Measurements from ENCODE around the gene WASHC2C.
A peak's percentile ranks its signal among the peaks of the same experiment; 100 is the strongest.
"Not testable (repeated sequence)": the region's sequence is repeated elsewhere in the genome, so short reads cannot be mapped to it uniquely, and the experiment has no call there.

Gene WASHC2C

GRCh38 chr10:45726703-45727420 lies at the start of gene WASHC2C:
Gene WASHC2C, plus strand, starts transcription at chr10:45727266. Its CDS starts 52 bp downstream, at chr10:45727318.
- peak; percentile 85 for DNase-seq (ENCODE audit: low spot score)

- DNase-seq (ENCODE audit: low spot score), result not testable (repeated sequence)
These were observed 48.6 kb upstream of the WASHC2C start for GRCh38 chr10:45678467-45678866.

GRCh38 chr10:45710200-45710796 lies 16.8 kb upstream of the WASHC2C start:
- DNase-seq (ENCODE audit: low spot score), result not testable (repeated sequence)

- DNase-seq (ENCODE audit: low spot score), result not testable (repeated sequence)
These were observed 15.8 kb upstream of the WASHC2C start for GRCh38 chr10:45711223-45711622.

- not testable (repeated sequence) for DNase-seq (ENCODE audit: low spot score)
These were observed 10.0 kb upstream of the WASHC2C start for GRCh38 chr10:45717053-45717452.

- not testable (repeated sequence) for DNase-seq (ENCODE audit: low spot score)
These were observed 9.4 kb upstream of the WASHC2C start for GRCh38 chr10:45717642-45718041.

GRCh38 chr10:45721503-45721902 lies 5.6 kb upstream of the WASHC2C start:
- DNase-seq (ENCODE audit: low spot score), result not testable (repeated sequence)

- not testable (repeated sequence) for DNase-seq (ENCODE audit: low spot score)
These were observed 3.2 kb upstream of the WASHC2C start for GRCh38 chr10:45723851-45724250.

GRCh38 chr10:45727421-45727965 lies 427 bp downstream of the WASHC2C start:
- DNase-seq (ENCODE audit: low spot score), result not testable (repeated sequence)

- not testable (repeated sequence) for DNase-seq (ENCODE audit: low spot score)
These were observed 7.4 kb downstream of the WASHC2C start for GRCh38 chr10:45734449-45734848.

GRCh38 chr10:45734867-45735266 lies 7.8 kb downstream of the WASHC2C start:
- DNase-seq (ENCODE audit: low spot score), result not testable (repeated sequence)

- not testable (repeated sequence) for DNase-seq (ENCODE audit: low spot score)
These were observed 14.5 kb downstream of the WASHC2C start for GRCh38 chr10:45741559-45741958.

GRCh38 chr10:45742014-45742413 lies 14.9 kb downstream of the WASHC2C start:
- not testable (repeated sequence) for DNase-seq (ENCODE audit: low spot score)

- DNase-seq (ENCODE audit: low spot score), result not testable (repeated sequence)
These were observed 24.1 kb downstream of the WASHC2C start for GRCh38 chr10:45751141-45751540.

GRCh38 chr10:45752210-45752609 lies 25.1 kb downstream of the WASHC2C start:
- not testable (repeated sequence) for DNase-seq (ENCODE audit: low spot score)

GRCh38 chr10:45753979-45754495 lies 27.0 kb downstream of the WASHC2C start:
- not testable (repeated sequence) for DNase-seq (ENCODE audit: low spot score)

- DNase-seq (ENCODE audit: low spot score), result not testable (repeated sequence)
These were observed 28.0 kb downstream of the WASHC2C start for GRCh38 chr10:45755083-45755482.

GRCh38 chr10:45756065-45756464 lies 29.0 kb downstream of the WASHC2C start:
- DNase-seq (ENCODE audit: low spot score), result not testable (repeated sequence)

- not testable (repeated sequence) for DNase-seq (ENCODE audit: low spot score)
These were observed 30.8 kb downstream of the WASHC2C start for GRCh38 chr10:45757661-45758396.

- DNase-seq (ENCODE audit: low spot score), result not testable (repeated sequence)
These were observed 34.6 kb downstream of the WASHC2C start for GRCh38 chr10:45761622-45762021.

- DNase-seq (ENCODE audit: low spot score), result not testable (repeated sequence)
These were observed 36.0 kb downstream of the WASHC2C start for GRCh38 chr10:45763037-45763436.

- DNase-seq (ENCODE audit: low spot score), result not testable (repeated sequence)
These were observed 41.3 kb downstream of the WASHC2C start for GRCh38 chr10:45768334-45768733.
